GM23248 (cell line): ENCODE results near the gene DPYD.

Experiments used
- EZH2 ChIP-seq: fragments of 200-600 bp; sonication (generic); IDR thresholded peaks from 2 replicates; pipeline ENCODE4 v1.6.1; 2018; ENCODE audit warnings: antibody characterized with exemption, mild to moderate bottlenecking; ENCODE audit not compliant: insufficient read depth, poor library complexity, severe bottlenecking
- EZH2phosphoT487 ChIP-seq: fragments of 200-600 bp; sonication (generic); IDR thresholded peaks from 2 replicates; pipeline ENCODE4 v1.6.1; 2018; ENCODE audit warnings: antibody characterized with exemption, moderate library complexity, mild to moderate bottlenecking, low read depth; ENCODE audit not compliant: insufficient read depth

DNA sequence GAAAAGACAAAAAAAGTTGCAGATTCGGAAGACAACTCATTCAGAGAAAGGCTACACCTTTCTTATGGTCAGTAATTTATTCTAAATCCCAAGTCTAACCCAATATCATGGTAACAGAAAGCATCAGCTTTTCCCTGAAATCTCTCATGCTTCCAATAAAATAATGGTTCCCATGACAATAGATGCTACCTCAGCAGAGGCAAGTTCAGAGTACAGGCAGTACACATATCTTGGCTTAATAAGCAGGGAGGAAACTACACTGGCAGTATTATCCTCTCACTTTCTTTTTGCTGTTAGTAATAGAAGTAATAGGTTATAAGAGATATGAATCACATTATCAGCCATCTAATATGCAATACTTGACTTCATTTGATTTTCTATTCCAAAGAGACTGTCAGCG is 137.1 kb downstream of the DPYD start:
- no peak for TF ChIP-seq EZH2phosphoT487
- TF ChIP-seq EZH2: no peak
